ENCODE measurements around the gene SLCO3A1. TPM values are rescaled to one million over a fixed set of nuclear protein-coding genes. Genes with fewer than 3 reads are reported as not detected.

SLCO3A1 gene
- total RNA-seq, 4 donors from 2014 or later, result 4.4 to 66.2 (median 5.1) TPM

DNA sequence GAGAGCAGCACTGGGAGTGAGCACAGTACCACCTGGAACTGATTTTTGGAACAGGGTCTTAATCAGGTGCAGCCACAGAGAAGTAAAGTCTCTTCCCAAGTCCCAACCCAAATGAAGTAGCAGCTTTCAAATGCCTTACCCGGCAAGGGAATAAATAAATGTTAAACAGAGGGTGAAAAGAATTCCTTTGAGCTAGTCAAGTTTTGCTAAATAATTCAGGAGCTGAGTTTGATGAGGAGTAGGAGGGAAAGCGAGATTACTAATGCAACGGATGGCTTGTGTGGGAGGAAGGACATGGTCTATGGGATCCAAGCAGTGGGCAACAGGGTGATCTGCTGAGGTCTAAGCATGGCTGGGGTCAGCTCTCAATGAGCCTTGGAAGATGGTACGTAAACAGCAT is 335.7 kb downstream of the SLCO3A1 start:
- TF ChIP-seq EP300 (IDR thresholded peaks at IDR 0.05; ENCODE audit: low read depth) (no peak), POLR2A (IDR thresholded peaks at IDR 0.05) (no peak), POLR2AphosphoS5 (IDR thresholded peaks at IDR 0.05) (no peak)
- TF ChIP-seq, protein P1, sequence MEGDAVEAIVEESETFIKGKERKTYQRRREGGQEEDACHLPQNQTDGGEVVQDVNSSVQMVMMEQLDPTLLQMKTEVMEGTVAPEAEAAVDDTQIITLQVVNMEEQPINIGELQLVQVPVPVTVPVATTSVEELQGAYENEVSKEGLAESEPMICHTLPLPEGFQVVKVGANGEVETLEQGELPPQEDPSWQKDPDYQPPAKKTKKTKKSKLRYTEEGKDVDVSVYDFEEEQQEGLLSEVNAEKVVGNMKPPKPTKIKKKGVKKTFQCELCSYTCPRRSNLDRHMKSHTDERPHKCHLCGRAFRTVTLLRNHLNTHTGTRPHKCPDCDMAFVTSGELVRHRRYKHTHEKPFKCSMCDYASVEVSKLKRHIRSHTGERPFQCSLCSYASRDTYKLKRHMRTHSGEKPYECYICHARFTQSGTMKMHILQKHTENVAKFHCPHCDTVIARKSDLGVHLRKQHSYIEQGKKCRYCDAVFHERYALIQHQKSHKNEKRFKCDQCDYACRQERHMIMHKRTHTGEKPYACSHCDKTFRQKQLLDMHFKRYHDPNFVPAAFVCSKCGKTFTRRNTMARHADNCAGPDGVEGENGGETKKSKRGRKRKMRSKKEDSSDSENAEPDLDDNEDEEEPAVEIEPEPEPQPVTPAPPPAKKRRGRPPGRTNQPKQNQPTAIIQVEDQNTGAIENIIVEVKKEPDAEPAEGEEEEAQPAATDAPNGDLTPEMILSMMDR (IDR thresholded peaks at IDR 0.05), result no peak
- DNase-seq, result no peak
- Histone ChIP-seq H3K27ac (no peak overlapping the region), H3K4me3 (no peak overlapping the region), H3K27me3 (no peaks in the 10 kb centered on the region), H3K9me3 (no peaks in the 10 kb centered on the region), H3K36me3 (no peaks in the 10 kb centered on the region), H3K4me1 (no peaks in the 10 kb centered on the region)
- 92 to 97% methylated on average over 3 to 4 of the region's 4 CpGs for WGBS, 2 donors (ENCODE audit: low coverage in 1 of 2)
- in situ Hi-C loops (cut with MboI; ENCODE audit: low pct_ligation_motif_present in 1 of 4, low pct_unique_long_range_greater_than_20kb in 1 of 4, low sequenced_read_pairs in 3 of 4) (no loop called here), intact Hi-C loops (cut with DNase I; ENCODE audit: low total_unique reads) (no loop called here)

- WGBS, 2 donors (ENCODE audit: low coverage in 1 of 2), result 57 to 63% methylated on average over 2 of the region's 2 CpGs
- no peak overlapping the region for H3K27ac ChIP-seq
- H3K9me3 ChIP-seq, result no peaks in the 10 kb centered on the region
- no peak for TF ChIP-seq POLR2AphosphoS5 (IDR thresholded peaks at IDR 0.05)
- TF ChIP-seq, protein P1 (IDR thresholded peaks at IDR 0.05), result no peak
- TF ChIP-seq EP300 (IDR thresholded peaks at IDR 0.05; ENCODE audit: low read depth), result no peak
- no peak for TF ChIP-seq POLR2A (IDR thresholded peaks at IDR 0.05)
- DNase-seq, result no peak
- intact Hi-C loops (cut with DNase I; ENCODE audit: low total_unique reads), result no loop called here
- no peak overlapping the region for H3K4me3 ChIP-seq
- no peaks in the 10 kb centered on the region for H3K4me1 ChIP-seq
- no peaks in the 10 kb centered on the region for H3K36me3 ChIP-seq
- no peaks in the 10 kb centered on the region for H3K27me3 ChIP-seq
- in situ Hi-C loops (cut with MboI; ENCODE audit: low pct_ligation_motif_present in 1 of 4, low pct_unique_long_range_greater_than_20kb in 1 of 4, low sequenced_read_pairs in 3 of 4), result no loop called here
Observed at GRCh38 chr15:92195241-92195640, 341.7 kb downstream of the SLCO3A1 start.

GRCh38 chr15:92196342-92196741 is 342.8 kb downstream of the SLCO3A1 start:
- H3K36me3 ChIP-seq, result no peaks in the 10 kb centered on the region
- 59 to 86% methylated on average over 2 to 4 of the region's 4 CpGs for WGBS, 2 donors (ENCODE audit: low coverage in 1 of 2)
- H3K4me1 ChIP-seq, result no peaks in the 10 kb centered on the region
- no peak overlapping the region for H3K4me3 ChIP-seq
- H3K9me3 ChIP-seq, result no peaks in the 10 kb centered on the region
- H3K27me3 ChIP-seq, result no peaks in the 10 kb centered on the region
- intact Hi-C loops (cut with DNase I; ENCODE audit: low total_unique reads), result no loop called here
- no peak for TF ChIP-seq POLR2AphosphoS5 (IDR thresholded peaks at IDR 0.05)
- TF ChIP-seq, protein P1 (IDR thresholded peaks at IDR 0.05), result no peak
- no peak for TF ChIP-seq POLR2A (IDR thresholded peaks at IDR 0.05)
- no peak for TF ChIP-seq EP300 (IDR thresholded peaks at IDR 0.05; ENCODE audit: low read depth)
- DNase-seq, result no peak
- in situ Hi-C loops (cut with MboI; ENCODE audit: low pct_ligation_motif_present in 1 of 4, low pct_unique_long_range_greater_than_20kb in 1 of 4, low sequenced_read_pairs in 3 of 4), result no loop called here
- no peak overlapping the region for H3K27ac ChIP-seq

DNA sequence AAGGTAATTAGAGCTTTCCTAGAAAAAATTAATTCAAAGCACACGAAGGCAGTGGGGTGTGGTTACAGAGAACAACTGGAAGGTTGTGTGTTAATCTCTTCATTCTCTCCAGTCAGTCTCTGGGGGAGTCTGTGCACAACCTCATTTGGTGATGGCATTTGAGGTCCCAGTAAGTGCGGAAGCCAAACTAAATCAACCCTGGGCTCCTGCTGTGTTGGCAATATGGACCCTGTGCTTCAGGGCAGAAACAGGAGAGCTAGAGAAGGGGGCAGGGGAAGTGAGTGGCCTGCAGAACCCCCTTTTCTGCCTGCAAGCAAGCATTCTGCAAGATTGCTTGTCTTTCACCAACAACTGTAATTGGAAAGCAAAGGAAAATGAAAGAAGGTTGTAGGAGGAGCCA is 344.2 kb downstream of the SLCO3A1 start:
- no peaks in the 10 kb centered on the region for H3K9me3 ChIP-seq
- no peaks in the 10 kb centered on the region for H3K27me3 ChIP-seq
- no peak overlapping the region for H3K27ac ChIP-seq
- H3K36me3 ChIP-seq, result no peaks in the 10 kb centered on the region
- TF ChIP-seq POLR2A (IDR thresholded peaks at IDR 0.05) (no peak), POLR2AphosphoS5 (IDR thresholded peaks at IDR 0.05) (no peak), EP300 (IDR thresholded peaks at IDR 0.05; ENCODE audit: low read depth) (no peak)
- TF ChIP-seq, protein P1 (IDR thresholded peaks at IDR 0.05), result no peak
- H3K4me1 ChIP-seq, result no peaks in the 10 kb centered on the region
- WGBS, 2 donors (ENCODE audit: low coverage in 1 of 2), result 43 to 54% methylated on average over 2 of the region's 2 CpGs
- in situ Hi-C loops (cut with MboI; ENCODE audit: low pct_ligation_motif_present in 1 of 4, low pct_unique_long_range_greater_than_20kb in 1 of 4, low sequenced_read_pairs in 3 of 4), result no loop called here
- no peak overlapping the region for H3K4me3 ChIP-seq
- intact Hi-C loops (cut with DNase I; ENCODE audit: low total_unique reads), result no loop called here
- DNase-seq, result no peak

Data from transverse colon (tissue), 4 donors.